K562 (cell line): Measurements from ENCODE around the gene LST1. TPM values are rescaled to one million over a fixed set of nuclear protein-coding genes. Genes with fewer than 3 reads are reported as not detected.
A peak's percentile ranks its signal among the peaks of the same experiment; 100 is the strongest.

Experiments used
- CBFA2T3 ChIP-seq: fragments of 450-650 bp; IDR thresholded peaks from 2 replicates; pipeline ENCODE4 v1.6.1; 2017
- CBX1 ChIP-seq: sonication (generic); IDR thresholded peaks from 2 replicates; pipeline ENCODE4 v1.6.1; 2016; ENCODE audit warnings: antibody characterized with exemption, low read depth, mild to moderate bottlenecking
- DMBX1 ChIP-seq: fragments of 250-450 bp; sonication (Bioruptor Pico); IDR thresholded peaks from 2 replicates; pipeline ENCODE4 v1.8.0; 2022; ENCODE audit warnings: inconsistent platforms, mild to moderate bottlenecking, moderate library complexity, borderline replicate concordance
- HNRNPUL1 ChIP-seq: fragments of 200-400 bp; formaldehyde crosslinking; IDR thresholded peaks from 2 replicates; pipeline ENCODE4 v1.6.1; 2017; ENCODE audit warnings: low read length
- JUN ChIP-seq, 2 experiments: sonication (generic) in 1 of 2; formaldehyde crosslinking in 1 of 2; IDR thresholded peaks; 2 replicates each; pipeline versions ENCODE4 v1.6.1 to v1.8.0; 2012 to 2022; ENCODE audit warnings: borderline replicate concordance in 2 of 2, mild to moderate bottlenecking in 2 of 2, improper control_type of control experiment in 1 of 2, low read depth in 1 of 2, low read length in 1 of 2, missing genetic modification reagents in 1 of 2
- KDM5B ChIP-seq: fragments of 200-600 bp; sonication (generic); IDR thresholded peaks from 2 replicates; pipeline ENCODE4 v1.6.1; 2012; ENCODE audit warnings: low read depth, mild to moderate bottlenecking, moderate library complexity, low read length, control low read depth, inconsistent platforms; ENCODE audit not compliant: insufficient replicate concordance
- MXI1 ChIP-seq: IDR thresholded peaks from 2 replicates; pipeline ENCODE4 v1.6.1; 2011; ENCODE audit warnings: low read depth, mild to moderate bottlenecking, improper control_type of control experiment, low read length
- NR3C1 ChIP-seq: sonication (generic); formaldehyde crosslinking; IDR thresholded peaks from 2 replicates; pipeline ENCODE4 v1.8.1; 2022; ENCODE audit warnings: missing genetic modification reagents
- PREB ChIP-seq: sonication (generic); formaldehyde crosslinking; IDR thresholded peaks from 2 replicates; pipeline ENCODE4 v1.8.1; 2023; ENCODE audit warnings: mild to moderate bottlenecking, missing genetic modification reagents
- RFX1 ChIP-seq: fragments of 450-650 bp; IDR thresholded peaks from 2 replicates; pipeline ENCODE4 v1.6.1; 2016; ENCODE audit warnings: mild to moderate bottlenecking, moderate library complexity
- SAFB2 ChIP-seq: fragments of 200-400 bp; formaldehyde crosslinking; IDR thresholded peaks from 2 replicates; pipeline ENCODE4 v1.6.1; 2018; ENCODE audit warnings: borderline replicate concordance, low read length, low read depth, moderate library complexity; ENCODE audit not compliant: severe bottlenecking
- SIRT6 ChIP-seq: IDR thresholded peaks from one replicate; pipeline ENCODE4 v1.6.1; 2012; ENCODE audit warnings: low read depth, mild to moderate bottlenecking, control low read depth, inconsistent platforms, low read length, moderate library complexity
- SOX6 ChIP-seq: fragments of 450-650 bp; IDR thresholded peaks from 2 replicates; pipeline ENCODE4 v1.6.1; 2014; ENCODE audit warnings: mild to moderate bottlenecking
- TAF9B ChIP-seq: fragments of 450-650 bp; IDR thresholded peaks from 2 replicates; pipeline ENCODE4 v1.6.1; 2018; ENCODE audit warnings: mild to moderate bottlenecking; ENCODE audit not compliant: partially characterized antibody
- TFAM ChIP-seq: fragments of 250-450 bp; sonication (Bioruptor Pico); conservative IDR thresholded peaks from 2 replicates; pipeline ENCODE4 v1.5.0; 2021; ENCODE audit warnings: mild to moderate bottlenecking, moderate library complexity
- ZBTB17 ChIP-seq: fragments of 450-650 bp; formaldehyde crosslinking; IDR thresholded peaks from 2 replicates; pipeline ENCODE4 v1.4.0; 2020; ENCODE audit warnings: mild to moderate bottlenecking
- ZBTB2 ChIP-seq: fragments of 450-650 bp; IDR thresholded peaks from 2 replicates; pipeline ENCODE4 v1.6.1; 2016; ENCODE audit warnings: antibody characterized with exemption
- ZBTB7A ChIP-seq: IDR thresholded peaks from 2 replicates; pipeline ENCODE4 v1.6.1; 2011; ENCODE audit warnings: low read depth, mild to moderate bottlenecking, low read length, moderate library complexity, borderline replicate concordance; ENCODE audit not compliant: control insufficient read depth
- ZC3H8 ChIP-seq: fragments of 450-650 bp; IDR thresholded peaks from 2 replicates; pipeline ENCODE4 v1.6.1; 2017
- ZNF212 ChIP-seq: fragments of 450-650 bp; formaldehyde crosslinking; IDR thresholded peaks from 2 replicates; pipeline ENCODE4 v1.4.0; 2020; ENCODE audit warnings: mild to moderate bottlenecking
- ZNF3 ChIP-seq: fragments of 250-450 bp; sonication (Bioruptor Pico); IDR thresholded peaks from 2 replicates; pipeline ENCODE4 v1.5.0; 2021; ENCODE audit warnings: mild to moderate bottlenecking, moderate library complexity
- ZNF398 ChIP-seq: fragments of 250-450 bp; sonication (Bioruptor Pico); IDR thresholded peaks from 2 replicates; pipeline ENCODE4 v1.8.0; 2021; ENCODE audit warnings: moderate library complexity, mild to moderate bottlenecking, inconsistent platforms
- ZNF589 ChIP-seq: fragments of 200-800 bp; sonication (Bioruptor generic); IDR thresholded peaks from 2 replicates; pipeline ENCODE4 v1.6.1; 2016; ENCODE audit warnings: low read depth, missing genetic modification characterization, missing compliant biosample characterization
- ZNF785 ChIP-seq: fragments of 250-450 bp; sonication (Bioruptor Pico); IDR thresholded peaks from 2 replicates; pipeline ENCODE4 v1.4.0; 2020; ENCODE audit warnings: mild to moderate bottlenecking
- ZNF79 ChIP-seq: fragments of 250-450 bp; sonication (Bioruptor Pico); IDR thresholded peaks from 2 replicates; pipeline ENCODE4 v1.4.0; 2020; ENCODE audit warnings: low read depth, mild to moderate bottlenecking, moderate library complexity
- polyA plus RNA-seq, 8 experiments: library from polyadenylated mRNA; depleted of rRNA in 4 of 8; stranded (reverse) in 5 of 8; unstranded in 3 of 8; fragments of >200 nt; fragmentation: Nextera tagmentation in 2 of 8; fragmentation: Illumina TruSeq in 1 of 8; extraction: Ambion mirVana in 2 of 8; extraction: Trizol in 1 of 8; gene quantifications; 2 replicates each; pipeline versions ENCODE4 v1.2.1 to v1.2.3, GENCODE V29; 2011 to 2014; ENCODE audit warnings: inconsistent platforms in 1 of 8, missing spikeins in 1 of 8
- total RNA-seq, 7 experiments: library from RNA; depleted of rRNA in 6 of 7; stranded (reverse); fragments of >200 nt in 6 of 7; fragmentation: Illumina TruSeq in 2 of 7; extraction: Trizol in 2 of 7; gene quantifications; 2 replicates each; pipeline versions ENCODE4 v1.2.1 to v1.2.3, GENCODE V29; 2011 to 2021; ENCODE audit warnings: low replicate concordance in 1 of 7

The LST1 gene
- total and polyA plus RNA-seq, 9 of the 15 experiments (the other 6 are each of a cell fraction or from before 2014, with no cell fraction given), result 0.82 to 7.8 (median 1.7) TPM

- TF ChIP-seq ZNF589 (CRISPR knock-in tag) (peak; percentile 86), KDM5B (peak; percentile 97), CBFA2T3 (no peak), ZNF785 (CRISPR knock-in tag) (no peak), MXI1 (peak; percentile 68), ZBTB7A (no peak), DMBX1 (CRISPR knock-in tag) (peak; percentile 73), SAFB2 (no peak), ZNF398 (CRISPR knock-in tag) (no peak), TFAM (no peak), SIRT6 (no peak), ZBTB17 (peak; percentile 77; the same call in 1 of the 2 replicates), ZNF212 (peak; percentile 86), HNRNPUL1 (no peak), ZBTB2 (peak; percentile 89), JUN (IDR thresholded peaks at IDR 0.05; ENCODE audit: borderline replicate concordance, low read depth, low read length) (peak; percentile 9; the same call in 1 of the 2 replicates), JUN (CRISPR knock-in tag; IDR thresholded peaks at IDR 0.05; ENCODE audit: borderline replicate concordance) (peak; percentile 44; the same call in 1 of the 2 replicates), PREB (CRISPR knock-in tag) (no peak), SOX6 (peak; percentile 43), RFX1 (no peak; the same call in 1 of the 2 replicates), ZNF3 (CRISPR knock-in tag) (no peak), NR3C1 (CRISPR knock-in tag) (no peak), ZNF79 (CRISPR knock-in tag) (0 out of 2 replicates have a peak, but pooled peaks have one; percentile 32), ZC3H8 (peak; percentile 67; the same call in 1 of the 2 replicates), TAF9B (peak; percentile 100), CBX1 (peak; percentile 81; the same call in 1 of the 2 replicates)
Measured at GRCh38 chr6:31541658-31542521, 44.2 kb upstream of the LST1 start, which contains the start of gene DDX39B (continued).
